WTC11 (cell line): ENCODE results near the gene SEPTIN1. TPM values are rescaled to one million over a fixed set of nuclear protein-coding genes. Genes with fewer than 3 reads are reported as not detected.
"Not testable (repeated sequence)": the region's sequence is repeated elsewhere in the genome, so short reads cannot be mapped to it uniquely, and the experiment has no call there.

ENCODE experiments used
- ATAC-seq: fragments of 200-7000 bp; cut with Tn5 transposase; 2 replicates; pipeline ENCODE4 v1.10.0; 2021; ENCODE audit warnings: mild to moderate bottlenecking, moderate library complexity
- CTCF ChIA-PET: fragments of 300-600 bp; sonication (Branson Sonifier 250); formaldehyde crosslinking; loops from one replicate; lab custom pipeline; 2021; ENCODE audit warnings: antibody characterized with exemption; lab: Charles Lee
- POLR2A ChIA-PET: fragments of 350-600 bp; sonication (Branson Sonifier 250); formaldehyde crosslinking; loops from one replicate; lab custom pipeline; 2021; ENCODE audit warnings: antibody characterized with exemption; lab: Charles Lee
- DNase-seq: peaks from one replicate; pipeline ENCODE4 v3.0.0; 2021; ENCODE audit warnings: low spot score
- H3K27ac Mint-ChIP-seq: 2 replicates; pipeline ENCODE4 v1.8.0; 2021; ENCODE audit warnings: mixed read lengths
- H3K27me3 Mint-ChIP-seq: 2 replicates; pipeline ENCODE4 v1.8.0; 2021; ENCODE audit warnings: low read depth, mild to moderate bottlenecking, moderate library complexity, mixed read lengths
- H3K36me3 Mint-ChIP-seq: 2 replicates; pipeline ENCODE4 v1.8.0; 2021; ENCODE audit warnings: mixed read lengths
- H3K4me1 Mint-ChIP-seq: 2 replicates; pipeline ENCODE4 v1.8.0; 2022; ENCODE audit warnings: mixed read lengths
- H3K4me3 Mint-ChIP-seq: 2 replicates; pipeline ENCODE4 v1.8.0; 2021; ENCODE audit warnings: mild to moderate bottlenecking, moderate library complexity, mixed read lengths
- H3K9me3 Mint-ChIP-seq: 2 replicates; pipeline ENCODE4 v1.8.0; 2021; ENCODE audit warnings: mixed read lengths
- CREB1 ChIP-seq: sonication (generic); formaldehyde crosslinking; IDR thresholded peaks from 2 replicates; pipeline ENCODE4 v1.8.0; 2023; ENCODE audit warnings: mild to moderate bottlenecking, missing genetic modification reagents
- CREM ChIP-seq: sonication (generic); formaldehyde crosslinking; IDR thresholded peaks from 2 replicates; pipeline ENCODE4 v1.8.1; 2022; ENCODE audit warnings: mild to moderate bottlenecking, missing genetic modification reagents, moderate library complexity
- ELF4 ChIP-seq: sonication (generic); formaldehyde crosslinking; IDR thresholded peaks from 2 replicates; pipeline ENCODE4 v1.8.1; 2022; ENCODE audit warnings: low read depth, mild to moderate bottlenecking, moderate library complexity, missing genetic modification reagents
- ESRRA ChIP-seq: sonication (generic); formaldehyde crosslinking; IDR thresholded peaks from 2 replicates; pipeline ENCODE4 v1.8.1; 2022; ENCODE audit warnings: mild to moderate bottlenecking, missing genetic modification reagents, borderline replicate concordance
- ETV6 ChIP-seq: sonication (generic); formaldehyde crosslinking; IDR thresholded peaks from 2 replicates; pipeline ENCODE4 v1.8.1; 2022; ENCODE audit warnings: mild to moderate bottlenecking, missing genetic modification reagents
- FOXJ3 ChIP-seq: sonication (generic); formaldehyde crosslinking; IDR thresholded peaks from 2 replicates; pipeline ENCODE4 v1.9.0; 2021; ENCODE audit warnings: missing genetic modification reagents, mild to moderate bottlenecking, borderline replicate concordance
- FOXP1 ChIP-seq: sonication (generic); formaldehyde crosslinking; IDR thresholded peaks from 2 replicates; pipeline ENCODE4 v1.8.0; 2022; ENCODE audit warnings: missing genetic modification reagents, mild to moderate bottlenecking, moderate library complexity, borderline replicate concordance
- MAX ChIP-seq: sonication (generic); formaldehyde crosslinking; IDR thresholded peaks from 2 replicates; pipeline ENCODE4 v1.8.0; 2022; ENCODE audit warnings: mild to moderate bottlenecking, missing genetic modification reagents
- USF1 ChIP-seq: sonication (generic); formaldehyde crosslinking; IDR thresholded peaks from 2 replicates; pipeline ENCODE4 v1.8.0; 2022; ENCODE audit warnings: mild to moderate bottlenecking, missing genetic modification reagents
- ZNF396 ChIP-seq: fragments of 250-450 bp; sonication (Bioruptor Pico); IDR thresholded peaks from 2 replicates; pipeline ENCODE4 v1.8.0; 2021; ENCODE audit warnings: mild to moderate bottlenecking, moderate library complexity, borderline replicate concordance
- ZNF512 ChIP-seq: sonication (generic); formaldehyde crosslinking; IDR thresholded peaks from 2 replicates; pipeline ENCODE4 v1.8.1; 2022; ENCODE audit warnings: missing genetic modification reagents, borderline replicate concordance
- ZNF671 ChIP-seq: fragments of 250-450 bp; sonication (Bioruptor Pico); IDR thresholded peaks from 2 replicates; pipeline ENCODE4 v1.8.0; 2021; ENCODE audit warnings: mild to moderate bottlenecking
- ZSCAN18 ChIP-seq: fragments of 250-450 bp; sonication (Bioruptor Pico); IDR thresholded peaks from 2 replicates; pipeline ENCODE4 v2.1.2; 2022; ENCODE audit warnings: mild to moderate bottlenecking, moderate library complexity
- total RNA-seq: library from RNA; stranded (reverse); gene quantifications from 3 replicates; pipeline ENCODE4 v1.2.3, GENCODE V29; 2021
- TF ChIP-seq, protein P1 (sequence below): sonication (generic); formaldehyde crosslinking; conservative IDR thresholded peaks from 2 replicates; pipeline ENCODE4 v1.8.1; 2023; ENCODE audit warnings: mild to moderate bottlenecking, low read depth, missing genetic modification reagents, moderate library complexity
- TF ChIP-seq, protein P2 (sequence below): sonication (generic); formaldehyde crosslinking; IDR thresholded peaks from 2 replicates; pipeline ENCODE4 v1.8.1; 2022; ENCODE audit warnings: low read depth, mild to moderate bottlenecking, moderate library complexity, missing genetic modification reagents, borderline replicate concordance

SEPTIN1 gene
- total RNA-seq, 1 experiment from 2014 or later: 2.3 TPM

DNA sequence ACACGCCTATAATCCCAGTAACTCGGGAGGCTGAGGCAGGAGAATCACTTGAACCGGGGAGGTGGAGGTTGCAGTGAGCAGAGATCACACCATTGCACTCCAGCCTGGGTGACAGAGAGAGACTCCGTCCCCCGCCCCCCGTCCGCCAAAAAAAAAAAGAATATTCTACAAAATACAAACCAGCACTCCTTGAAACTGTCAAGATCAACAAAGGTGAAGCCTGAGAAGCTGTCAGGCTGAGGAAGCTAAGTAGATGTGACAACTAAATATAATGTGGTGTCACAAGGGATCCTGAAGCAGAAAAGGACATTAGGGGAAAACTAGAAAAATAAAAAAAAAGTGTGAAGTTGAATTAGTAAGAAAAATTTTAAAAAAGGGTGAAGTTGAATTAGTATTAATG is 33.4 kb downstream of the SEPTIN1 start:
- no peak for TF ChIP-seq FOXJ3 (CRISPR knock-in tag)
- H3K9me3 Mint-ChIP-seq: no peaks in the 10 kb centered on the region
- H3K4me1 Mint-ChIP-seq: no peaks in the 10 kb centered on the region
- no peaks in the 10 kb centered on the region for H3K27me3 Mint-ChIP-seq
- DNase-seq: no peak
- CTCF ChIA-PET: no interaction called here
- no peak for ATAC-seq
- H3K27ac Mint-ChIP-seq: no peak overlapping the region
- H3K36me3 Mint-ChIP-seq: peaks cover 26% of the 10 kb centered on the region
- H3K4me3 Mint-ChIP-seq: no peak overlapping the region
- POLR2A ChIA-PET: no interaction called here

- ChIA-PET CTCF (no interaction called here), POLR2A (no interaction called here)
- Mint-ChIP-seq H3K4me3 (no peak overlapping the region), H3K27me3 (no peaks in the 10 kb centered on the region), H3K9me3 (no peaks in the 10 kb centered on the region), H3K4me1 (no peaks in the 10 kb centered on the region), H3K27ac (no peak overlapping the region), H3K36me3 (peaks cover 22% of the 10 kb centered on the region)
- DNase-seq (no peak), ATAC-seq (no peak)
- no peak for TF ChIP-seq MAX (CRISPR knock-in tag)
- no peak for TF ChIP-seq ZNF671 (CRISPR knock-in tag)
- no peak for TF ChIP-seq ZNF396 (CRISPR knock-in tag)
- no peak for TF ChIP-seq USF1 (CRISPR knock-in tag)
These were observed 34.2 kb downstream of the SEPTIN1 start for GRCh38 chr16:30348113-30348512.

- ATAC-seq (no peak), DNase-seq (no peak)
- no peak for TF ChIP-seq ESRRA (CRISPR knock-in tag)
- no peak for TF ChIP-seq CREM
- TF ChIP-seq ZNF512: no peak
- TF ChIP-seq, protein P1, sequence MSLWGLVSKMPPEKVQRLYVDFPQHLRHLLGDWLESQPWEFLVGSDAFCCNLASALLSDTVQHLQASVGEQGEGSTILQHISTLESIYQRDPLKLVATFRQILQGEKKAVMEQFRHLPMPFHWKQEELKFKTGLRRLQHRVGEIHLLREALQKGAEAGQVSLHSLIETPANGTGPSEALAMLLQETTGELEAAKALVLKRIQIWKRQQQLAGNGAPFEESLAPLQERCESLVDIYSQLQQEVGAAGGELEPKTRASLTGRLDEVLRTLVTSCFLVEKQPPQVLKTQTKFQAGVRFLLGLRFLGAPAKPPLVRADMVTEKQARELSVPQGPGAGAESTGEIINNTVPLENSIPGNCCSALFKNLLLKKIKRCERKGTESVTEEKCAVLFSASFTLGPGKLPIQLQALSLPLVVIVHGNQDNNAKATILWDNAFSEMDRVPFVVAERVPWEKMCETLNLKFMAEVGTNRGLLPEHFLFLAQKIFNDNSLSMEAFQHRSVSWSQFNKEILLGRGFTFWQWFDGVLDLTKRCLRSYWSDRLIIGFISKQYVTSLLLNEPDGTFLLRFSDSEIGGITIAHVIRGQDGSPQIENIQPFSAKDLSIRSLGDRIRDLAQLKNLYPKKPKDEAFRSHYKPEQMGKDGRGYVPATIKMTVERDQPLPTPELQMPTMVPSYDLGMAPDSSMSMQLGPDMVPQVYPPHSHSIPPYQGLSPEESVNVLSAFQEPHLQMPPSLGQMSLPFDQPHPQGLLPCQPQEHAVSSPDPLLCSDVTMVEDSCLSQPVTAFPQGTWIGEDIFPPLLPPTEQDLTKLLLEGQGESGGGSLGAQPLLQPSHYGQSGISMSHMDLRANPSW (CRISPR knock-in tag): no peak
- no peak for TF ChIP-seq ZSCAN18 (CRISPR knock-in tag)
- no peak for TF ChIP-seq ELF4 (CRISPR knock-in tag)
- no peak for TF ChIP-seq CREB1 (CRISPR knock-in tag)
- no peak for TF ChIP-seq ETV6
- TF ChIP-seq, protein P2, sequence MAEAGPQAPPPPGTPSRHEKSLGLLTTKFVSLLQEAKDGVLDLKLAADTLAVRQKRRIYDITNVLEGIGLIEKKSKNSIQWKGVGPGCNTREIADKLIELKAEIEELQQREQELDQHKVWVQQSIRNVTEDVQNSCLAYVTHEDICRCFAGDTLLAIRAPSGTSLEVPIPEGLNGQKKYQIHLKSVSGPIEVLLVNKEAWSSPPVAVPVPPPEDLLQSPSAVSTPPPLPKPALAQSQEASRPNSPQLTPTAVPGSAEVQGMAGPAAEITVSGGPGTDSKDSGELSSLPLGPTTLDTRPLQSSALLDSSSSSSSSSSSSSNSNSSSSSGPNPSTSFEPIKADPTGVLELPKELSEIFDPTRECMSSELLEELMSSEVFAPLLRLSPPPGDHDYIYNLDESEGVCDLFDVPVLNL (CRISPR knock-in tag): no peak
- TF ChIP-seq FOXP1 (CRISPR knock-in tag): no peak
- POLR2A ChIA-PET: no interaction called here
- Mint-ChIP-seq H3K9me3 (no peaks in the 10 kb centered on the region), H3K36me3 (peaks cover 6% of the 10 kb centered on the region), H3K4me3 (no peak overlapping the region), H3K27ac (no peak overlapping the region), H3K27me3 (no peaks in the 10 kb centered on the region), H3K4me1 (no peaks in the 10 kb centered on the region)
- CTCF ChIA-PET: interaction anchor here (1.0 to 1.1 kb wide), 2 partner anchors 8 to 83 kb away, joined by 3 read pairs; partner anchors contain the start of genes CD2BP2 and DCTPP1
These were observed 36.1 kb downstream of the SEPTIN1 start for GRCh38 chr16:30346286-30346685.

DNA sequence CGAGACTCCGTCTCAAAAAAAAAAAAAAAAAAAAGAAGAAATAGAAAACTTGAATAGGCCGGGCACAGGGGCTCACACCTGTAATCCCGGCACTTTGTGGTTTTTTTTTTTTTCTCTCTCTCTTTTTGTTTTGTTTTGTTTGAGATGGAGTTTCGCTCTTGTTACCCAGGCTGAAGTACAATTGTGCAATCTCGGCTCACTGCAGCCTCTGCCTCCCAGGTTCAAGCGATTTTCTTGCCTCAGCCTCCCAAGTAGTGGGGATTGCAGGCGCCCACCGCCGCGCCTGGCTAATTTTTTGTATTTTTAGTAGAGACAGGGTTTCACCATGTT is 38.9 kb downstream of the SEPTIN1 start:
- ATAC-seq, H3K4me1 Mint-ChIP-seq, CTCF ChIA-PET, H3K27ac Mint-ChIP-seq, H3K27me3 Mint-ChIP-seq, H3K4me3 Mint-ChIP-seq, H3K9me3 Mint-ChIP-seq, H3K36me3 Mint-ChIP-seq, POLR2A ChIA-PET, DNase-seq: not testable (repeated sequence)
